ENCODE data around the gene ECI2.

ECI2 gene, protein sequence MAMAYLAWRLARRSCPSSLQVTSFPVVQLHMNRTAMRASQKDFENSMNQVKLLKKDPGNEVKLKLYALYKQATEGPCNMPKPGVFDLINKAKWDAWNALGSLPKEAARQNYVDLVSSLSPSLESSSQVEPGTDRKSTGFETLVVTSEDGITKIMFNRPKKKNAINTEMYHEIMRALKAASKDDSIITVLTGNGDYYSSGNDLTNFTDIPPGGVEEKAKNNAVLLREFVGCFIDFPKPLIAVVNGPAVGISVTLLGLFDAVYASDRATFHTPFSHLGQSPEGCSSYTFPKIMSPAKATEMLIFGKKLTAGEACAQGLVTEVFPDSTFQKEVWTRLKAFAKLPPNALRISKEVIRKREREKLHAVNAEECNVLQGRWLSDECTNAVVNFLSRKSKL

DNA sequence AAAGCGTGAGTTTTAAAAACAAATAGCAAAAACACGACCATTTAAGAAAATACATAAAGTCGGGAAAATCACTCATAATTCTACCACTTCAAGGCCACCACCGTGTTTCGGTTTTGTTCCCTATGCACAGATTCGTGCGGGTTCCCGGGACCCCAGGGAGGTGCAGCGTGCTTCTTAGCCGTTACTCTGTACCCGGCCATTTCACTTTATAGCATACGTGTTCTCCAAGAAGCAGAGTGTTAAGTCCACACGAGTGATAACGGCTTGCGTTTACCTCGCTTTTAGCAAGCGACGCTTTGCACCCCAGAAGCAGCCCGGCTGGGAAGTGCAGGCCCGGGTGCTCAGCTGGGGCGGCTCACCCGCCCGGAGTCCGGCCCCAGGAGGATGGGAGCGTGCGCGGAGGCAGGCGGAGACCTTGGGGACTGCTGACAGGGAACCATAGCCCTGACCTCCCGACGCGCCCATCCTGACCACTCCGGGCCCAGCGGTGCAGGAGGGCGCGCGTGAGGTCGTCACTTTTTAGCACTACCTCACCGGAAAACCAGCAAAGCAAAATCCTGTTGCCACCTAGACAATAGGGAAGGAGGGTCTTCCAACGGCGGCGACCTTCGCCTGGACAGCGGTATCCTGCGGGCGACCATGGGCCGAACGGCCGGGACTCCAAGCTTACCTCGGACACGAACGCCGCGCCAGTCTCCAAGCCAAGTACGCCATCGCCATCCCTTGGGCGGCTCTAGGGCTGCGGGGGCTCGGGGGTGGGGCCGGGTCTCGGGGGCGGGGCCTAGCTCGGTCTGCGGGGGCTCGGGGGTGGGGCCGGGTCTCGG is at the start of gene ECI2:
ECI2 (minus strand) TSS at position 735 of the 824 bp plus-strand sequence; CDS start at position 720, 15 bp downstream.
- TF ChIP-seq, protein P1, sequence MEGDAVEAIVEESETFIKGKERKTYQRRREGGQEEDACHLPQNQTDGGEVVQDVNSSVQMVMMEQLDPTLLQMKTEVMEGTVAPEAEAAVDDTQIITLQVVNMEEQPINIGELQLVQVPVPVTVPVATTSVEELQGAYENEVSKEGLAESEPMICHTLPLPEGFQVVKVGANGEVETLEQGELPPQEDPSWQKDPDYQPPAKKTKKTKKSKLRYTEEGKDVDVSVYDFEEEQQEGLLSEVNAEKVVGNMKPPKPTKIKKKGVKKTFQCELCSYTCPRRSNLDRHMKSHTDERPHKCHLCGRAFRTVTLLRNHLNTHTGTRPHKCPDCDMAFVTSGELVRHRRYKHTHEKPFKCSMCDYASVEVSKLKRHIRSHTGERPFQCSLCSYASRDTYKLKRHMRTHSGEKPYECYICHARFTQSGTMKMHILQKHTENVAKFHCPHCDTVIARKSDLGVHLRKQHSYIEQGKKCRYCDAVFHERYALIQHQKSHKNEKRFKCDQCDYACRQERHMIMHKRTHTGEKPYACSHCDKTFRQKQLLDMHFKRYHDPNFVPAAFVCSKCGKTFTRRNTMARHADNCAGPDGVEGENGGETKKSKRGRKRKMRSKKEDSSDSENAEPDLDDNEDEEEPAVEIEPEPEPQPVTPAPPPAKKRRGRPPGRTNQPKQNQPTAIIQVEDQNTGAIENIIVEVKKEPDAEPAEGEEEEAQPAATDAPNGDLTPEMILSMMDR (IDR thresholded peaks at IDR 0.05; ENCODE audit: low read depth, low read length, missing control alignments), result no peak
- peak within 1 kb of the TSS; percentile 79 for H3K4me3 ChIP-seq (ENCODE audit: low read depth, low read length)
- peak; percentile 18 for DNase-seq (ENCODE audit: low read depth)

DNA sequence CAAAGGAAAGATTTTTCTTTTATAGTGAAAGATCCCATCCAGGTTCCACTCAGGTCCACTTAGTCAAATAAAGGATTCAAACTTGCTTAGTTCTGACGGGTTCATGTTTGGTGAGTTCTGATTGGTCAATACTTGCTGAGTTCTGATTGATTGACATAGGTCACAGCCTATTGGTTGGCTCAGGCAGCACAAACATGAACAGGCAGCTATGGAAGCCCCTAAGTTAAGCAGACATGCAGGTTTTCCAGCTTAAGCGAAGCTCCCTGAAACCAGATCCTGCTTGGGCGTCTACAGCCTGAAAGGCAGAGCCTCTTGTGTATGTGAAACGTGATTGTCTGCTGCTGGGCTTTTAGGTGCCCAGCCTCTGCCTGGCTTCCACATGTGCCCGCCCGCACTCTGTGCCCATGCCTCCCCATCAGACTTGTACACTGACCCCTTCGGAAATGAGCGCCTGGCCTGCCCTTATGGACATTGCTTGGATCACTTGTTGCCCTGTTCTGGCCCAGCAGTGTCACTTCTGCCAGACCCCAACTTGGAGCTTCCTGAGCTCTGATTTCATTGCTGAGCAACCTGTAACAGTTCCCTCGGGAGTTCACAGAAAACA is 45.4 kb upstream of the ECI2 start:
- peak; percentile 37 for DNase-seq (ENCODE audit: low read depth)
- H3K4me3 ChIP-seq (ENCODE audit: low read depth, low read length), result no peak overlapping the region
- TF ChIP-seq, protein P1 (IDR thresholded peaks at IDR 0.05; ENCODE audit: low read depth, low read length, missing control alignments), result no peak

DNA sequence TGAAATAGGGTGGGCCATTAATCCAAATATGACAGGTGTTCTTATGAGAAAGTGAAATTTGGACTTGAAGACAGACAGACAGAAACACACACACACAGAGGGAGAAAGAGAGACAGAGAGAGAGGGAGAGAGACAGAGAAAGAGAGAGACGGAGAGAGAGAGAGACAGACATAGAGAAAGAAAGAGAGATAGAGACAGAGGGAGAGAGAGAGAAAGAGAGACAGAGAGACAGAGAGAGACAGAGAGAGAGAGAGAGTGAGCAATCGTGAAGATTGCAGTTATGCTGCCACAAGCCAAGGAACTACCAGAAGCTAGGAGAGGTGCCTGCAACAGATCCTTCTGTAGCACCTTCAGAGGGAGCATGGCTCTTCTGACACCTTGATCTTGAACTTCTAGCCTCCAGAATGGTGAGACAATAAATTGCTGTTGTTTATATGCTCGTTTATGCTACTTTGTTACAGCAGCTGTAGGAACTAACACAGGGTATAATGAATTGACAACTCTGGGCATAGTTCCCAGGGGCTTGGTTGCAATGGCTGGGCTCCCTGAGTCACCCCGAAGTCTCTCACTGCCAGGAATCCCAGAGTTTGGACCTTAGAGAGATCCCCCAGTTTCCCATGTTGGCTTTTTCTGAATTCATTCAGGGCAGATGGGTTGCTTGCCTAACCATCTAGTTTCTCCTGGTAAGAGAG is 44.7 kb upstream of the ECI2 start:
- DNase-seq (ENCODE audit: low read depth), result no peak
- TF ChIP-seq, protein P1 (IDR thresholded peaks at IDR 0.05; ENCODE audit: low read depth, low read length, missing control alignments), result no peak
- no peak overlapping the region for H3K4me3 ChIP-seq (ENCODE audit: low read depth, low read length)

DNA sequence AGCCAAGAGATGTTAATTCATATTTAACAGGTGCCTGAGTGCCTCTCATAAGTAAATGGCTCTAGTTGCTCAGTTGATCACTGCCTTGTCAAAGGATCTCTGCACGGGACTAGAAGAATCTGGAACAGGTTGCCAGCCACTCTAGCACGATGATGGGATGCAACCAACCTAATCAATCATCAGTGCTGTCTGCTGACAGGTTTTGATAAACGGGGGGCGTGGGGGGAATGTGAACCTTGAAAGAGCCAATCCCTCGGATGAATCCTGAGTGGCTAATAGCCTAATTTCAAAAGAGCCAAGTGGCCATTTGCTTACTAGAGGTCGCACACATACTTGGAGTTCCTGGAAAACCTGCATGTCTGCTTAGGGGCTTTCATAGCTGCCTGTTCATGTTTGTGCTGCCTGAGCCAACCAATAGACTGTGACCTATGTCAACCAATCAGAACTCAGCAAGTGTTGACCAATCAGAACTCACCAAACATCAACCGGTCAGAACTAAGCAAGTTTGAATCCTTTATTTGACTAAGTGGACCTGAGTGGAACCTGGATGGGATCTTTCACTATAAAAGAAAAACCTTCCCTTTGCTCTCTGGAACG is 43.5 kb upstream of the ECI2 start:
- no peak for DNase-seq (ENCODE audit: low read depth)
- TF ChIP-seq, protein P1 (IDR thresholded peaks at IDR 0.05; ENCODE audit: low read depth, low read length, missing control alignments), result no peak
- no peak overlapping the region for H3K4me3 ChIP-seq (ENCODE audit: low read depth, low read length)

DNA sequence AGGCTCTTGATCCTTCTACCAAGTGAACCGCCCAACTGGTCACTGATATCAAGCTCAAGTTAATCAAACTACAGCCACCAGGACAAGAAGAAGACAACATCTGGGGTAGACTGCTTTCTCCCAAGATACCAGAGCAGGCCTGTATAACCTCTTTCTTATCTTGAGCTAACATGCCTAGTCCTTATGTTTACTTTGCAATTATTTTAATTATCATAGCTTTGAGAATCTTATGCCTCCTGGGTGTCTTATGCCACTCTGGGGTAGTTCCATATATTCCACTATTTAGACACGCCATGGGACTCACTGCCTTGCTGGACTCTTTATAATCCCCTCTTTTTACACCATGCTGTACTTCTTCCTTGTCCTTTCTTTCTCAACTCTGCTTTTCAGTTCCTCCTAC is 41.5 kb upstream of the ECI2 start:
- TF ChIP-seq, protein P1 (IDR thresholded peaks at IDR 0.05; ENCODE audit: low read depth, low read length, missing control alignments), result no peak
- no peak for DNase-seq (ENCODE audit: low read depth)
- H3K4me3 ChIP-seq (ENCODE audit: low read depth, low read length), result no peak overlapping the region

DNA sequence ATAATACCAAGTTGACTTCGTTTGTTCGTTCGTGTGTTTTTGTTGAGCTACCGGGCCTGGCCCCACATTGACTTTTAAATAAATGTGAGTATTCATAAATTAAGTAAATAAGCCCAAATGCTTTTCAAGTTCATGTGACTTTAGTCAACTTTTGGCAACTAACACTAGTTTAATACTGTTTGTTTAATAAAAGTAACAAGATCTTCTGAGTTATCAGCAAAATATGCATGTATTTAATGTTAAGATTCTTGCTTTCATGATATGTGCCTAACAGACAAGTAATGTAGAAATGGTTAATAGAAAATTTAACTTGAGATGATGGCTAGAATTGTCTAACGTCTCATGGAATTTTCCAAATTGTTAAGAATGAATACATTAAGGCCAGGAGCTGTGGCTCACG is 38.7 kb upstream of the ECI2 start:
- DNase-seq (ENCODE audit: low read depth), result no peak
- H3K4me3 ChIP-seq (ENCODE audit: low read depth, low read length), result no peak overlapping the region
- TF ChIP-seq, protein P1 (IDR thresholded peaks at IDR 0.05; ENCODE audit: low read depth, low read length, missing control alignments), result no peak
